Measurements from ENCODE around the gene HGS. TPM values are rescaled to one million over a fixed set of nuclear protein-coding genes. Genes with fewer than 3 reads are reported as not detected.
A peak's percentile ranks its signal among the peaks of the same experiment; 100 is the strongest.

Gene HGS
- total RNA-seq, 2 experiments from 2014 or later: 118 to 127 TPM

GRCh38 chr17:81734405-81735263 is 50.8 kb downstream of the HGS start:
- H3K4me3 Mint-ChIP-seq: no peak overlapping the region
- TF ChIP-seq CTCF (IDR thresholded peaks at IDR 0.05): no peak
- no peak overlapping the region for H3K27ac ChIP-seq (ENCODE audit: low read depth in 1 of 2, low read length in 2 of 2)
- peaks cover 0 to 24% of the 10 kb centered on the region in 2 experiments for H3K27me3 ChIP-seq (ENCODE audit: control insufficient read depth in 1 of 2, insufficient read depth in 2 of 2, low read length in 2 of 2)
- peaks cover 37% of the 10 kb centered on the region for H3K27me3 Mint-ChIP-seq
- ChIA-PET CTCF (no interaction called here), POLR2A (no interaction called here)
- H3K27ac Mint-ChIP-seq: no peak overlapping the region
- no peak overlapping the region for H3K4me3 ChIP-seq (ENCODE audit: low read length)
- peak in 1 of 14 experiments; percentile 31 for DNase-seq
- H3K9me3 Mint-ChIP-seq: no peaks in the 10 kb centered on the region
- peaks cover 0 to 4% of the 10 kb centered on the region in 2 experiments for H3K9me3 ChIP-seq (ENCODE audit: control insufficient read depth in 1 of 2, insufficient read depth in 1 of 2, low read length in 2 of 2)
- H3K4me1 ChIP-seq (ENCODE audit: insufficient read depth, low read length): peaks cover 17% of the 10 kb centered on the region
- no peaks in the 10 kb centered on the region for H3K36me3 Mint-ChIP-seq (ENCODE audit: low read depth)
- intact Hi-C loops (cut with DNase I, micrococcal nuclease): no loop called here
- no peaks in the 10 kb centered on the region for H3K36me3 ChIP-seq (ENCODE audit: insufficient read depth, low read length)
- no peak for ATAC-seq (ENCODE audit: poor library complexity)
- H3K4me1 Mint-ChIP-seq (ENCODE audit: low read depth): peaks cover 6% of the 10 kb centered on the region

GRCh38 chr17:81735264-81736102 is 51.7 kb downstream of the HGS start:
- Histone ChIP-seq H3K9me3 (ENCODE audit: control insufficient read depth in 1 of 2, insufficient read depth in 1 of 2, low read length in 2 of 2) (peaks cover 0 to 4% of the 10 kb centered on the region in 2 experiments), H3K27ac (ENCODE audit: low read depth in 1 of 2, low read length in 2 of 2) (no peak overlapping the region), H3K36me3 (ENCODE audit: insufficient read depth, low read length) (no peaks in the 10 kb centered on the region), H3K4me3 (ENCODE audit: low read length) (no peak overlapping the region), H3K27me3 (ENCODE audit: control insufficient read depth in 1 of 2, insufficient read depth in 2 of 2, low read length in 2 of 2) (peaks cover 0 to 24% of the 10 kb centered on the region in 2 experiments), H3K4me1 (ENCODE audit: insufficient read depth, low read length) (peaks cover 17% of the 10 kb centered on the region)
- H3K9me3 Mint-ChIP-seq: no peaks in the 10 kb centered on the region
- ATAC-seq (ENCODE audit: poor library complexity) (no peak), DNase-seq (peak in 3 of 14 experiments; percentile 32 to 80 (median 69))
- ChIA-PET CTCF (no interaction called here), POLR2A (interaction anchor here (0.8 kb wide), 1 partner anchor 60 kb away, joined by 3 read pairs; no protein-coding TSS in a partner anchor)
- no peaks in the 10 kb centered on the region for H3K36me3 Mint-ChIP-seq (ENCODE audit: low read depth)
- intact Hi-C loops (cut with DNase I, micrococcal nuclease): no loop called here
- H3K27me3 Mint-ChIP-seq: peaks cover 37% of the 10 kb centered on the region
- H3K4me1 Mint-ChIP-seq (ENCODE audit: low read depth): peaks cover 6% of the 10 kb centered on the region
- TF ChIP-seq CTCF (IDR thresholded peaks at IDR 0.05): no peak
- H3K4me3 Mint-ChIP-seq: peak overlapping the region; percentile 42
- H3K27ac Mint-ChIP-seq: no peak overlapping the region

GRCh38 chr17:81737947-81738800 is 54.4 kb downstream of the HGS start:
- H3K36me3 ChIP-seq (ENCODE audit: insufficient read depth, low read length): no peaks in the 10 kb centered on the region
- Mint-ChIP-seq H3K27ac (no peak overlapping the region), H3K36me3 (ENCODE audit: low read depth) (no peaks in the 10 kb centered on the region), H3K27me3 (peaks cover 26% of the 10 kb centered on the region), H3K4me3 (no peak overlapping the region), H3K4me1 (ENCODE audit: low read depth) (peaks cover 9% of the 10 kb centered on the region), H3K9me3 (no peaks in the 10 kb centered on the region)
- no peak for DNase-seq
- ChIA-PET CTCF (no interaction called here), POLR2A (no interaction called here)
- H3K27ac ChIP-seq (ENCODE audit: low read depth in 1 of 2, low read length in 2 of 2): no peak overlapping the region
- intact Hi-C loops (cut with DNase I, micrococcal nuclease): no loop called here
- ATAC-seq (ENCODE audit: poor library complexity): no peak
- H3K4me1 ChIP-seq (ENCODE audit: insufficient read depth, low read length): peaks cover 17% of the 10 kb centered on the region
- TF ChIP-seq CTCF (IDR thresholded peaks at IDR 0.05): no peak
- H3K4me3 ChIP-seq (ENCODE audit: low read length): no peak overlapping the region
- peaks cover 0 to 19% of the 10 kb centered on the region in 2 experiments for H3K27me3 ChIP-seq (ENCODE audit: control insufficient read depth in 1 of 2, insufficient read depth in 2 of 2, low read length in 2 of 2)
- H3K9me3 ChIP-seq (ENCODE audit: control insufficient read depth in 1 of 2, insufficient read depth in 1 of 2, low read length in 2 of 2): peaks cover 0 to 14% of the 10 kb centered on the region in 2 experiments

Data from CD4-positive, alpha-beta T cell (primary cell).